Right lobe of liver (tissue), 6 donors: ENCODE data around the gene LRRC4. TPM values are rescaled to one million over a fixed set of nuclear protein-coding genes. Genes with fewer than 3 reads are reported as not detected.

ENCODE experiments used
- ATAC-seq, 4 donors: fragments of 200-7000 bp; cut with Tn5 transposase; one replicate each; pipeline ENCODE4 v1.9.1; 2020; ENCODE audit warnings: mild to moderate bottlenecking in 4 of 4, moderate library complexity in 4 of 4
- DNase-seq, 3 donors: peaks; one replicate each; pipeline ENCODE4 v3.0.0-alpha.2; 2020
- H3K27ac ChIP-seq, 3 donors: fragments of 200-600 bp; one replicate each; pipeline ENCODE4 v1.8.0; 2022
- H3K27me3 ChIP-seq, 2 donors: fragments of 200-600 bp; one replicate each; pipeline ENCODE4 v1.8.0; 2022
- H3K36me3 ChIP-seq, 4 donors: fragments of 200-600 bp; sonication (generic) in 1 of 4; one replicate each; pipeline versions ENCODE4 v1.5.1 to v1.8.0; 2017 to 2022; ENCODE audit warnings: control low read depth in 1 of 4
- H3K4me1 ChIP-seq, 4 donors: fragments of 200-600 bp; sonication (generic) in 1 of 4; one replicate each; pipeline versions ENCODE4 v1.5.1 to v1.8.0; 2017 to 2022; ENCODE audit warnings: control low read depth in 1 of 4
- H3K4me3 ChIP-seq, 3 donors: fragments of 200-600 bp; one replicate each; pipeline ENCODE4 v1.8.0; 2022
- H3K9me3 ChIP-seq, 4 donors: fragments of 200-600 bp; sonication (generic) in 1 of 4; one replicate each; pipeline versions ENCODE4 v1.5.1 to v1.8.0; 2017 to 2022; ENCODE audit warnings: control low read depth in 1 of 4
- POLR2A ChIP-seq: fragments of 450-650 bp; IDR thresholded peaks from one replicate; pipeline ENCODE4 v1.6.1; 2017; ENCODE audit warnings: antibody characterized with exemption, mild to moderate bottlenecking
- WGBS: methylation state at CpG from one replicate; pipeline ENCODE4 v1.1.6; 2018; ENCODE audit warnings: low coverage, low lambda C conversion rate; ENCODE audit not compliant: insufficient coverage; ENCODE audit errors: missing lambda C conversion rate; 5-methylcytosine and 5-hydroxymethylcytosine counted together
- intact Hi-C, 2 donors: fragments of 100-400 bp; cut with DNase I; formaldehyde crosslinking; loops; one replicate each; pipeline versions ENCODE4 v1.11.2 to v1.14.1; 2022
- total RNA-seq, 6 experiments: library from RNA; depleted of rRNA in 2 of 6; stranded (reverse); fragments of >200 nt in 2 of 6; fragmentation: NEBNext Ultra II Directional in 3 of 6; extraction: Animal tissue kit (Norgen Biotek cat#: 25700) in 3 of 6; gene quantifications; one replicate each; pipeline versions ENCODE4 v1.1.0 to v1.2.4, GENCODE V29; 2016 to 2023
- TF ChIP-seq, protein P1 (sequence below), 4 donors: fragments of 200-600 bp in 3 of 4; fragments of 450-650 bp in 1 of 4; IDR thresholded peaks; one replicate each; pipeline versions ENCODE4 v1.5.1 to v1.8.0; 2016 to 2022; ENCODE audit warnings: antibody characterized with exemption in 4 of 4, mild to moderate bottlenecking in 2 of 4
- donor health status: DM: no; HTN: yes; CAD: no.
- donor health status: DM: no; HTN: no; CAD: no.
- donor health status: DM: no; HTN: no; CAD: no.
- donor health status: DM: no; HTN: yes; CAD: no.
- donor health status: DM: no; HTN: yes; CAD: no.

Gene LRRC4
- total RNA-seq, 6 experiments from 2014 or later: 0.74 to 4.0 (median 2.5) TPM

DNA sequence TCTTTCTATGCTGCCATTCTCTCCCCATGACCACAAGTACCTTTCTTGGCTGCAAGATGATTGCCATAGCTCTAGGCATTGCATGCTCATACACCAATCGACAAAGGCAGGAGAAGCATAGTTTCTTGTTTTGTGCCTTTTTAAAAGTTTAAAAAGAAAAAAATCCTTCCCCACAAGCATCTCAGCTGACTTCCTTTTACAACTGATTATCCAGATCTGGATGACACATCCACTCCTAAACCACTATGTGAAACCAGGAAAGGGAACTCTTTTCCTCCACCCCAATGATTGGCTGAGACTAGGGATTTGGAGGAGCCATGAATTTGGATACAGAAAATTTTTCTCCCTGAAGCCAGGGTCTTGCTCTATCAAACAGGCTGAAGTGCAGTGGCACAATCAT, 14.5 kb upstream of the LRRC4 start:
- WGBS: 56% methylated on average over 1 of the region's 1 CpG
- H3K27me3 ChIP-seq: no peaks in the 10 kb centered on the region
- H3K27ac ChIP-seq: no peak overlapping the region
- no peak overlapping the region for H3K4me3 ChIP-seq
- no peak for DNase-seq
- peaks cover 0 to 3% (median 0%) of the 10 kb centered on the region in 4 donors for H3K36me3 ChIP-seq
- H3K4me1 ChIP-seq: no peaks in the 10 kb centered on the region
- H3K9me3 ChIP-seq: no peaks in the 10 kb centered on the region
- TF ChIP-seq POLR2A: no peak
- TF ChIP-seq, protein P1, sequence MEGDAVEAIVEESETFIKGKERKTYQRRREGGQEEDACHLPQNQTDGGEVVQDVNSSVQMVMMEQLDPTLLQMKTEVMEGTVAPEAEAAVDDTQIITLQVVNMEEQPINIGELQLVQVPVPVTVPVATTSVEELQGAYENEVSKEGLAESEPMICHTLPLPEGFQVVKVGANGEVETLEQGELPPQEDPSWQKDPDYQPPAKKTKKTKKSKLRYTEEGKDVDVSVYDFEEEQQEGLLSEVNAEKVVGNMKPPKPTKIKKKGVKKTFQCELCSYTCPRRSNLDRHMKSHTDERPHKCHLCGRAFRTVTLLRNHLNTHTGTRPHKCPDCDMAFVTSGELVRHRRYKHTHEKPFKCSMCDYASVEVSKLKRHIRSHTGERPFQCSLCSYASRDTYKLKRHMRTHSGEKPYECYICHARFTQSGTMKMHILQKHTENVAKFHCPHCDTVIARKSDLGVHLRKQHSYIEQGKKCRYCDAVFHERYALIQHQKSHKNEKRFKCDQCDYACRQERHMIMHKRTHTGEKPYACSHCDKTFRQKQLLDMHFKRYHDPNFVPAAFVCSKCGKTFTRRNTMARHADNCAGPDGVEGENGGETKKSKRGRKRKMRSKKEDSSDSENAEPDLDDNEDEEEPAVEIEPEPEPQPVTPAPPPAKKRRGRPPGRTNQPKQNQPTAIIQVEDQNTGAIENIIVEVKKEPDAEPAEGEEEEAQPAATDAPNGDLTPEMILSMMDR (IDR thresholded peaks at IDR 0.05): no peak
- intact Hi-C loops: no loop called here
- ATAC-seq: peak in 1 of 4 donors; percentile 24

DNA sequence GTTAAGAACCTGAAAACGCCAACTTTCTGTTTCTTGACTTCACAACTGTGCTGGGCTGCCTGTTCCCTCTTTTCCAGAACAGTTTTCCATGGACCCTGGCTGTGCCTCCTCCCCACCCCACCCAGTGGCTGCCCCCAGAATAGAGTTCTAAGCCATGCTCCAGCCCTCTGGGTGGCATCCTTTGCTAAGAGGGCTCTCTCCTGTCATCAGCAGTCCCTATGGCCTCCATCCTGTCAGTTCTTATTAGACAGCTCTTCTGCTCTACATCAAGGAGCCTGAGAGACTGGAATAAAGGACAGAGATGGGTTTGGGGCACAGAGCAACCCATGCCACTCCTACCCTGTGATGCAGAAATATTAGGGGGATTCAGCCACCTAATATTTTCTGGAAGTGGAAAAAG, 13.9 kb upstream of the LRRC4 start:
- DNase-seq (no peak), ATAC-seq (peak in 1 of 4 donors; percentile 23)
- Histone ChIP-seq H3K36me3 (peaks cover 0 to 3% (median 0%) of the 10 kb centered on the region in 4 donors), H3K27ac (no peak overlapping the region), H3K4me1 (no peaks in the 10 kb centered on the region), H3K4me3 (no peak overlapping the region), H3K9me3 (no peaks in the 10 kb centered on the region), H3K27me3 (no peaks in the 10 kb centered on the region)
- no CpG with 5 or more reads among the region's 1 CpG for WGBS
- TF ChIP-seq POLR2A: no peak
- TF ChIP-seq, protein P1 (IDR thresholded peaks at IDR 0.05): no peak
- intact Hi-C loops: no loop called here

DNA sequence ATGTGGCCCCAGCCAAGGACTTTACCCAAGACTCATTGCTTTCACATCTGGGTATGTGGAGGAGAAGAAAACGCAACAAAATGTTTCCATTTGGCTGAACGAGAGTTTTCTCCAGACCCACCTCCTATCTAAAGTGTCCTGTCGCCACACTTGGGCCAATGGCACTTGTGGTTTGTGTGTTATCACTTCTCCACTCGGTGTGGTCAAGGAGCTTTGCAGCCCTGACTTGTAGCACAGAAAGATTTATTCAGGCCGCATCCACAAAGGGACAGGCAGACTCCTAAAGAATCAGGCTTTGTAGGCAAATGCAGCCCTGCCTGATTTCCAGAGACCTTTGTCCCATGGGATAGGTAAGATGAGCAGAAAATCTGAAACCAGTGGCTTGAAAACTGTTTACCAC, 12.8 kb upstream of the LRRC4 start:
- TF ChIP-seq, protein P1 (IDR thresholded peaks at IDR 0.05): no peak
- TF ChIP-seq POLR2A: no peak
- DNase-seq (no peak), ATAC-seq (no peak)
- peaks cover 0 to 3% (median 0%) of the 10 kb centered on the region in 4 donors for H3K36me3 ChIP-seq
- 62% methylated on average over 4 of the region's 5 CpGs for WGBS
- no peaks in the 10 kb centered on the region for H3K9me3 ChIP-seq
- H3K27me3 ChIP-seq: no peaks in the 10 kb centered on the region
- no peak overlapping the region for H3K4me3 ChIP-seq
- H3K27ac ChIP-seq: no peak overlapping the region
- H3K4me1 ChIP-seq: no peaks in the 10 kb centered on the region
- intact Hi-C loops: no loop called here

DNA sequence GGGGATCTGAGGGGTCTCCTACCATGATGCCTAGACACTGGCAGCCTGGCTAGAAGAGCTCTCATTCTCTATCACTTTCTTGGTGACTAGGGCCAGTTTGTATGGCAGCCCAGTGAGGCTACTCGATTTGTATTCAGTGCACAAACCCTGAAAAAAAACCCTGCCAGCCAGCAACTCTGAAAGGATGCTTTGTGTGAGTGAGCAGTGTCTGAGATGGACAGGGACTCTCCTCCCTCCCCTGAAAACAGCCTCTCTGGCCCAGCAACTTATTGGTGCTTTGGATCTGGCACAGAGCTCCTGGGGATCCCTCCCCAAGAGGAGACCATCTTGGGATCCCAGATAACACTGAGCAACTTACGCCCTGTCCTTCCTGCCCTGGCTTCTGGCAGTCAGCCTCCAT, 10.8 kb upstream of the LRRC4 start:
- ATAC-seq: no peak
- intact Hi-C loops: no loop called here
- DNase-seq: no peak
- TF ChIP-seq, protein P1 (IDR thresholded peaks at IDR 0.05): no peak
- TF ChIP-seq POLR2A: no peak
- Histone ChIP-seq H3K27ac (no peak overlapping the region), H3K36me3 (peaks cover 0 to 3% (median 0%) of the 10 kb centered on the region in 4 donors), H3K4me1 (no peaks in the 10 kb centered on the region), H3K4me3 (no peak overlapping the region), H3K9me3 (no peaks in the 10 kb centered on the region), H3K27me3 (no peaks in the 10 kb centered on the region)
- WGBS: 100% methylated on average over 1 of the region's 2 CpGs

DNA sequence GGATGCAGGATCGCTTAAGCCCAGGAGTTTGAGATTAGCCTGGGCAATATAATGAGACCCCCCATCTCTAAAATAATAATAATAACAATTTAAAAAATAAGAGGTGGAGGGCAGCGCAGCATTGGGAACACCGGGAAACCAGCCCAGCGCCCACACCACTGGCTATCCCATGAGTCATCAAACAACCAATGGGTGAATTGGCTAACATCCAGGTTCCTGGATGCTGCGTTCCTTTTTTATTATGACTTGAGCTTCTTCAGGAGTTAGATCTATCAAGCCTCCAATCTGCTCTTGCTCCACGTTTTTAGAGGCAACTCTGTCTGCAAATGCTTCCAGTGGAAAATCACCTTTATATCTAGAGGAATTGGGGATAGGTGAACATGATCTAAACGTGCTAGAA, 10.0 kb upstream of the LRRC4 start:
- Histone ChIP-seq H3K9me3 (no peaks in the 10 kb centered on the region), H3K27me3 (no peaks in the 10 kb centered on the region), H3K36me3 (peaks cover 0 to 3% (median 0%) of the 10 kb centered on the region in 4 donors), H3K27ac (no peak overlapping the region), H3K4me1 (no peaks in the 10 kb centered on the region), H3K4me3 (no peak overlapping the region)
- DNase-seq: no peak
- TF ChIP-seq POLR2A: no peak
- TF ChIP-seq, protein P1 (IDR thresholded peaks at IDR 0.05): no peak
- ATAC-seq: no peak
- WGBS: 89% methylated on average over 6 of the region's 7 CpGs
- intact Hi-C loops: no loop called here
